ENCODE measurements around the gene GPR84. TPM values are rescaled to one million over a fixed set of nuclear protein-coding genes. Genes with fewer than 3 reads are reported as not detected.

The GPR84 gene
- total RNA-seq, 2 experiments from 2014 or later = 0.27 to 0.53 TPM

DNA sequence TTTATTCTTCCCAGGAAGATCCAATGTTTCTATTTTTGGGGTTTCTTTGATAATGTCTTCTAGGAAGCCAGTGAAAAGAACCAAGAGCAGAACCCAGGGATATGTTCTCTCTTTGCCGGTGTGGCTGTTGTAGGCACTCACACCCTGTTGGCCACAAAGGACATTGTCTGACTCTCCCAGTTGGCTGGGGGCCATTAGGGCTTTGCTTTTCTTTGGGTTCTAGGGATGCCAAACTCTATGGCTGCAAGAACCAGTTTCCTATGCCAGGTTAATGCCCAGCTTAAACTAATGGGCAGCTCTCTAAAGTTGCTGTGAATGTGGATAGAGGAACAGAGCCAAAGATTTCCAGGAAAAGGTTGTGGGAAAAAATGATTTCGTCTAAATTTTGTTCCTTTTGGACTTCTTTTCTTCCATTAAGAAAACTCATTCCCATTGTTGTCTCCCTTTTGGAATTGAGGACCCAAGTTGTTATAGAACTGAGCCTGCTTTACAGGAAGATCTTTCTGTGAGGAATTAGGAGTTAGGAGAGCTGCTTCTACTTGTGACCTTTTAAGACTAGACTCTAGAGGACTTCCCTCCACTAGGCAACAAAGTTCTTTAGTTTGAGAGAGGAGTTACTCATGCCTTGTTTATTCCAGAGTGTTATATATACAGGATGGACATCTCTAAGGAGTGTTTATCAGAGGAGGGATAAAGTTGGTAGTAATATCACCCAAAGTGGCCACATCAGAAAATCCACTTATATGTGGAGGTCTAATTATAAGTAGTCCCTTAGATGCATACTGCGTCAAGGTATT is 26.2 kb downstream of the GPR84 start:
- intact Hi-C loops (cut with DNase I, micrococcal nuclease) = loop anchor here (2.0 to 5.0 kb wide), 3 partner anchors 21 to 34 kb away; no protein-coding TSS in a partner anchor
- Mint-ChIP-seq H3K27ac (no peak overlapping the region), H3K9me3 (no peaks in the 10 kb centered on the region), H3K4me1 (ENCODE audit: low read depth) (peaks cover 30% of the 10 kb centered on the region), H3K4me3 (no peak overlapping the region), H3K27me3 (no peaks in the 10 kb centered on the region), H3K36me3 (ENCODE audit: low read depth) (peaks cover 38% of the 10 kb centered on the region)
- CTCF ChIA-PET = interaction anchor here (0.6 to 3.3 kb wide), 5 partner anchors 13 to 118 kb away, joined by 5 to 27 read pairs (median 13); partner anchors contain the start of gene COPZ1
- Histone ChIP-seq H3K36me3 (ENCODE audit: insufficient read depth, low read length) (peaks cover 32% of the 10 kb centered on the region), H3K9me3 (ENCODE audit: control insufficient read depth in 1 of 2, insufficient read depth in 1 of 2, low read length in 2 of 2) (no peaks in the 10 kb centered on the region), H3K4me3 (ENCODE audit: low read length) (no peak overlapping the region), H3K27ac (ENCODE audit: low read depth in 1 of 2, low read length in 2 of 2) (no peak overlapping the region), H3K27me3 (ENCODE audit: control insufficient read depth in 1 of 2, insufficient read depth in 2 of 2, low read length in 2 of 2) (no peaks in the 10 kb centered on the region), H3K4me1 (ENCODE audit: insufficient read depth, low read length) (peaks cover 14% of the 10 kb centered on the region)
- TF ChIP-seq, protein P1, sequence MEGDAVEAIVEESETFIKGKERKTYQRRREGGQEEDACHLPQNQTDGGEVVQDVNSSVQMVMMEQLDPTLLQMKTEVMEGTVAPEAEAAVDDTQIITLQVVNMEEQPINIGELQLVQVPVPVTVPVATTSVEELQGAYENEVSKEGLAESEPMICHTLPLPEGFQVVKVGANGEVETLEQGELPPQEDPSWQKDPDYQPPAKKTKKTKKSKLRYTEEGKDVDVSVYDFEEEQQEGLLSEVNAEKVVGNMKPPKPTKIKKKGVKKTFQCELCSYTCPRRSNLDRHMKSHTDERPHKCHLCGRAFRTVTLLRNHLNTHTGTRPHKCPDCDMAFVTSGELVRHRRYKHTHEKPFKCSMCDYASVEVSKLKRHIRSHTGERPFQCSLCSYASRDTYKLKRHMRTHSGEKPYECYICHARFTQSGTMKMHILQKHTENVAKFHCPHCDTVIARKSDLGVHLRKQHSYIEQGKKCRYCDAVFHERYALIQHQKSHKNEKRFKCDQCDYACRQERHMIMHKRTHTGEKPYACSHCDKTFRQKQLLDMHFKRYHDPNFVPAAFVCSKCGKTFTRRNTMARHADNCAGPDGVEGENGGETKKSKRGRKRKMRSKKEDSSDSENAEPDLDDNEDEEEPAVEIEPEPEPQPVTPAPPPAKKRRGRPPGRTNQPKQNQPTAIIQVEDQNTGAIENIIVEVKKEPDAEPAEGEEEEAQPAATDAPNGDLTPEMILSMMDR (IDR thresholded peaks at IDR 0.05) = no peak
- ATAC-seq (ENCODE audit: poor library complexity) (no peak), DNase-seq (no peak)
- POLR2A ChIA-PET = interaction anchor here (1.2 kb wide), 2 partner anchors 13 to 21 kb away, joined by 3 to 4 read pairs; partner anchors contain the start of gene COPZ1

DNA sequence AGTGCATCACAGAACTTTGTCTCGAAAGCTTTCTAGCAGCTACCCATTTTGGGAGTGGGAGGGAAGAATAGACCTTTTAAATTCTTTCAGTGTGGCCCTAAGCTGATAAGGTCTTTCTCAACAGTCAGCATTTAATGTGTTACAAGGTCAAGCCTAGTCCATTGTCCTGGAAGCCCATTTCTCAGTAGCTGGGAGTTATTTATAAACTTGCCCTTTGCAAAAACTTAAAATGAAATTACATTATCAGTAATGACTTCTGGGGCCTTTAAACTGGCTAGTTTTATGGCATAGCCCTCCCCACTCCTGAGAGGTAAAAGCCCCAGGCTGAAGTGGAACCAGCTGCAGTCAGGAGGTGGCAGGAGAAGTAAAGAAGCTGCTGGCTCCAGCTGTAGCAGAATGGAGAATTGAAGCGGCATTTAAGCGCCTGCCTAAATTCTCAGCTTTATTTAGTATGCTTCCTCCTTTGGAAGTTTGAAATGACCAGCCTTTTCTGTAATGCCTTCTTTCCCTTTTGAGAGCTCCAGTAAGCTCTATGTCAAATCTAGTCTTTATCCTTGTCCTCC is 26.9 kb downstream of the GPR84 start:
- Mint-ChIP-seq H3K27me3 (no peaks in the 10 kb centered on the region), H3K9me3 (no peaks in the 10 kb centered on the region), H3K27ac (no peak overlapping the region), H3K4me1 (ENCODE audit: low read depth) (peaks cover 30% of the 10 kb centered on the region), H3K36me3 (ENCODE audit: low read depth) (peaks cover 31% of the 10 kb centered on the region), H3K4me3 (no peak overlapping the region)
- ChIA-PET POLR2A (interaction anchor here (1.2 to 1.4 kb wide), 3 partner anchors 12 to 22 kb away, joined by 3 to 4 read pairs (median 4); partner anchors contain the start of gene COPZ1), CTCF (interaction anchor here (0.6 to 3.3 kb wide), 10 partner anchors 10 to 117 kb away, joined by 4 to 27 read pairs (median 6); partner anchors contain the start of gene COPZ1)
- H3K36me3 ChIP-seq (ENCODE audit: insufficient read depth, low read length) = peaks cover 25% of the 10 kb centered on the region
- H3K27ac ChIP-seq (ENCODE audit: low read depth in 1 of 2, low read length in 2 of 2) = no peak overlapping the region
- ATAC-seq (ENCODE audit: poor library complexity) (no peak), DNase-seq (no peak)
- H3K27me3 ChIP-seq (ENCODE audit: control insufficient read depth in 1 of 2, insufficient read depth in 2 of 2, low read length in 2 of 2) = no peaks in the 10 kb centered on the region
- H3K4me1 ChIP-seq (ENCODE audit: insufficient read depth, low read length) = peaks cover 16% of the 10 kb centered on the region
- no peak overlapping the region for H3K4me3 ChIP-seq (ENCODE audit: low read length)
- TF ChIP-seq, protein P1 (IDR thresholded peaks at IDR 0.05) = no peak
- intact Hi-C loops (cut with DNase I, micrococcal nuclease) = loop anchor here (2.0 to 5.0 kb wide), 3 partner anchors 21 to 35 kb away; no protein-coding TSS in a partner anchor
- no peaks in the 10 kb centered on the region for H3K9me3 ChIP-seq (ENCODE audit: control insufficient read depth in 1 of 2, insufficient read depth in 1 of 2, low read length in 2 of 2)

DNA sequence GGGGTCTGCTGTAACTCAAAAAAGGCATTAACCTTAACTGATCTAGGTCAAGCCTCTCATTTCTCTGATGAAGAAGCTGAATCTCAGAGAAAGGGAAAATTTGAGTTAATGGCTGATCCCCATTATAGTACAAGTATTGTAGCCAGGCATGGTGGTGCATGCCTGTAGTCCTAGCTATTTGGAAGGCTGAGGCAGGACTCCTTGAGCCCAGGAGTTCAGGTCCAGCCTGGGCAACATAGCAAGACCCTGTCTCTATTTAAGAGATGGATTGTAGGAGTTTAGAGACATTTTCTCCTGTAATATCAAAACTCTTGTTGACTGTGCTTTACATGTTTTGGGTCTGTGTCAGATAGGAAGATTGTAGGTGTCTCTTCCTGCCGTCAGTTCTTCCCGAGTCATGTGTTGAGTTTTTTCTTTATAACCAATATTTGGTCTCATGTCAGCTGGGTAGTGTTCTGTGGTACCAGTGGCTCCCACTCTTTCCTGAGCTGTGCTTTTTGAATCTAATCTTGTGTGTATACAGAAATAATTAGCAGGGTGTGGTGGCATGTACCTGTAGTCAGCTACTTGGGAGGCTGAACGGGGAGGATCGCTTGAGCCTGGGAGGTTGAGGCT is 30.8 kb downstream of the GPR84 start:
- peaks cover 47% of the 10 kb centered on the region for H3K4me1 ChIP-seq (ENCODE audit: insufficient read depth, low read length)
- H3K36me3 ChIP-seq (ENCODE audit: insufficient read depth, low read length) = peaks cover 4% of the 10 kb centered on the region
- H3K4me3 ChIP-seq (ENCODE audit: low read length) = no peak overlapping the region
- TF ChIP-seq, protein P1 (IDR thresholded peaks at IDR 0.05) = no peak
- no peak overlapping the region for H3K27ac ChIP-seq (ENCODE audit: low read depth in 1 of 2, low read length in 2 of 2)
- DNase-seq = no peak
- Mint-ChIP-seq H3K36me3 (ENCODE audit: low read depth) (peaks cover 17% of the 10 kb centered on the region), H3K9me3 (no peaks in the 10 kb centered on the region), H3K4me3 (no peak overlapping the region), H3K4me1 (ENCODE audit: low read depth) (peaks cover 55% of the 10 kb centered on the region), H3K27ac (no peak overlapping the region), H3K27me3 (no peaks in the 10 kb centered on the region)
- ChIA-PET CTCF (interaction anchor here (1.3 to 2.4 kb wide), 3 partner anchors 9 to 35 kb away, joined by 4 to 10 read pairs (median 6); partner anchors contain the start of gene COPZ1), POLR2A (interaction anchor here (1.2 to 2.5 kb wide), 4 partner anchors 8 to 54 kb away, joined by 4 to 11 read pairs (median 8); partner anchors contain the start of genes CBX5, COPZ1 and HNRNPA1)
- ATAC-seq (ENCODE audit: poor library complexity) = no peak
- H3K27me3 ChIP-seq (ENCODE audit: control insufficient read depth in 1 of 2, insufficient read depth in 2 of 2, low read length in 2 of 2) = no peaks in the 10 kb centered on the region
- H3K9me3 ChIP-seq (ENCODE audit: control insufficient read depth in 1 of 2, insufficient read depth in 1 of 2, low read length in 2 of 2) = no peaks in the 10 kb centered on the region
- intact Hi-C loops (cut with DNase I, micrococcal nuclease) = no loop called here

All from CD4-positive, alpha-beta T cell (primary cell).